Naive thymus-derived CD8-positive, alpha-beta T cell (primary cell): ENCODE results near the gene AP3D1. TPM values are rescaled to one million over a fixed set of nuclear protein-coding genes. Genes with fewer than 3 reads are reported as not detected.

Experiments used
- ATAC-seq, 2 donors: fragments of 150-1000 bp; cut with Tn5 transposase in 1 of 2; sonication (Bioruptor Pico), chemical (Tn5 transposase) in 1 of 2; 1 replicate in 1 of 2; 2 replicates in 1 of 2; pipeline ENCODE4 v1.10.0; 2021; ENCODE audit warnings: mild to moderate bottlenecking in 2 of 2, moderate library complexity in 2 of 2
- POLR2A ChIA-PET: fragments of 350-600 bp; sonication (Branson Sonifier 250); formaldehyde crosslinking; loops from one replicate; lab custom pipeline; 2021; ENCODE audit warnings: antibody characterized with exemption; lab: Charles Lee
- DNase-seq, 10 donors: peaks; one replicate each; pipeline versions ENCODE4 v3.0.0 to v3.0.0-alpha.2; 2020 to 2022
- H3K27ac Mint-ChIP-seq, 10 donors: one replicate each; pipeline ENCODE4 v1.8.0; 2020 to 2022; ENCODE audit warnings: mild to moderate bottlenecking in 10 of 10, mixed read lengths in 10 of 10, moderate library complexity in 4 of 10, inconsistent platforms in 1 of 10
- H3K27me3 Mint-ChIP-seq, 5 donors: one replicate each; pipeline ENCODE4 v1.8.0; 2021 to 2022; ENCODE audit warnings: mixed read lengths in 5 of 5
- H3K36me3 Mint-ChIP-seq, 3 donors: one replicate each; pipeline ENCODE4 v1.8.0; 2020 to 2022; ENCODE audit warnings: mixed read lengths in 3 of 3, mild to moderate bottlenecking in 2 of 3, inconsistent platforms in 1 of 3
- H3K4me1 Mint-ChIP-seq, 4 donors: one replicate each; pipeline ENCODE4 v1.8.0; 2021 to 2022; ENCODE audit warnings: mixed read lengths in 4 of 4
- H3K4me3 Mint-ChIP-seq, 10 donors: one replicate each; pipeline ENCODE4 v1.8.0; 2020 to 2022; ENCODE audit warnings: mild to moderate bottlenecking in 10 of 10, mixed read lengths in 10 of 10, moderate library complexity in 6 of 10, inconsistent platforms in 1 of 10
- H3K9me3 Mint-ChIP-seq, 9 donors: one replicate each; pipeline ENCODE4 v1.8.0; 2020 to 2022; ENCODE audit warnings: mixed read lengths in 9 of 9, mild to moderate bottlenecking in 3 of 9, inconsistent platforms in 1 of 9, moderate library complexity in 1 of 9
- polyA plus RNA-seq, 3 donors: library from polyadenylated mRNA; unstranded; fragments of 300-500 nt; fragmentation: Illumina TruSeq; gene quantifications; one replicate each; pipeline ENCODE4 v1.2.3, GENCODE V29; 2021
- total RNA-seq, 8 experiments: library from RNA in 2 of 8; stranded (reverse) in 2 of 8; gene quantifications; one replicate each; pipeline ENCODE4 v1.2.3 and lab custom pipeline; 2021 to 2026

Gene AP3D1
- total and polyA plus RNA-seq, 5 experiments from 2014 or later, result 12.8 to 83.2 (median 45.0) TPM

DNA sequence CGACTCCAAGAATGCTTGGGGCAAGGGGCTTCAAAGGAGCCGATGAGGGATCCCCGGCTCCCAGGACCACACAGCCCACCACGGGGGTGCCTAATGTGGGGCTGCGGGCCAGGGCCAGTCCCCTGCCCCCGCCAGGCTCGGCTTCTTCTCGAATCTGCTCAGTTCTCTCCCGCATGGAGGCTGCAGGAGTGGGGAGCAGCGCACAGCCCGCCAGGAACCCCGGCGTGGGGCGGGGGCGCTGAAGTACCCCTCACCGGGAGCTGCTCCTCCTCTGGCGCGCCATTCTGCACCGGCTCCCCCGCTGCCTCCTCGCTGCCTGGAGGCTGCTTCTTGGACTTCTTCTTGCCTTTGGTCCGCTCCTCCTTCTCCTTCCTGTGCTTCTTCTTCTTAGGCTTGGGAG is 39.9 kb downstream of the AP3D1 start:
- peaks cover 6 to 12% (median 10%) of the 10 kb centered on the region in 4 donors for H3K4me1 Mint-ChIP-seq
- no peak for DNase-seq
- H3K9me3 Mint-ChIP-seq, result no peaks in the 10 kb centered on the region
- POLR2A ChIA-PET, result no interaction called here
- ATAC-seq, result no peak
- no peaks in the 10 kb centered on the region for H3K27me3 Mint-ChIP-seq
- H3K27ac Mint-ChIP-seq, result no peak overlapping the region
- H3K4me3 Mint-ChIP-seq, result no peak overlapping the region
- peaks cover 0 to 67% (median 19%) of the 10 kb centered on the region in 3 donors for H3K36me3 Mint-ChIP-seq

- Mint-ChIP-seq H3K27ac (no peak overlapping the region), H3K36me3 (peaks cover 0 to 69% (median 23%) of the 10 kb centered on the region in 3 donors), H3K4me3 (no peak overlapping the region), H3K27me3 (no peaks in the 10 kb centered on the region), H3K9me3 (peaks cover 0 to 2% (median 0%) of the 10 kb centered on the region in 9 donors), H3K4me1 (peaks cover 6 to 12% (median 10%) of the 10 kb centered on the region in 4 donors)
- POLR2A ChIA-PET, result no interaction called here
- DNase-seq (no peak), ATAC-seq (no peak)
Observed at GRCh38 chr19:2110822-2111221, 40.5 kb downstream of the AP3D1 start.

GRCh38 chr19:2109046-2109864 is 42.1 kb downstream of the AP3D1 start:
- H3K4me3 Mint-ChIP-seq, result no peak overlapping the region
- H3K36me3 Mint-ChIP-seq, result peaks cover 6 to 69% (median 34%) of the 10 kb centered on the region in 3 donors
- peak overlapping the region in 1 of 10 donors; percentile 41 for H3K27ac Mint-ChIP-seq
- ATAC-seq (no peak), DNase-seq (no peak)
- H3K27me3 Mint-ChIP-seq, result no peaks in the 10 kb centered on the region
- peaks cover 0 to 13% (median 3%) of the 10 kb centered on the region in 9 donors for H3K9me3 Mint-ChIP-seq
- peaks cover 7 to 12% (median 11%) of the 10 kb centered on the region in 4 donors for H3K4me1 Mint-ChIP-seq
- POLR2A ChIA-PET, result no interaction called here

DNA sequence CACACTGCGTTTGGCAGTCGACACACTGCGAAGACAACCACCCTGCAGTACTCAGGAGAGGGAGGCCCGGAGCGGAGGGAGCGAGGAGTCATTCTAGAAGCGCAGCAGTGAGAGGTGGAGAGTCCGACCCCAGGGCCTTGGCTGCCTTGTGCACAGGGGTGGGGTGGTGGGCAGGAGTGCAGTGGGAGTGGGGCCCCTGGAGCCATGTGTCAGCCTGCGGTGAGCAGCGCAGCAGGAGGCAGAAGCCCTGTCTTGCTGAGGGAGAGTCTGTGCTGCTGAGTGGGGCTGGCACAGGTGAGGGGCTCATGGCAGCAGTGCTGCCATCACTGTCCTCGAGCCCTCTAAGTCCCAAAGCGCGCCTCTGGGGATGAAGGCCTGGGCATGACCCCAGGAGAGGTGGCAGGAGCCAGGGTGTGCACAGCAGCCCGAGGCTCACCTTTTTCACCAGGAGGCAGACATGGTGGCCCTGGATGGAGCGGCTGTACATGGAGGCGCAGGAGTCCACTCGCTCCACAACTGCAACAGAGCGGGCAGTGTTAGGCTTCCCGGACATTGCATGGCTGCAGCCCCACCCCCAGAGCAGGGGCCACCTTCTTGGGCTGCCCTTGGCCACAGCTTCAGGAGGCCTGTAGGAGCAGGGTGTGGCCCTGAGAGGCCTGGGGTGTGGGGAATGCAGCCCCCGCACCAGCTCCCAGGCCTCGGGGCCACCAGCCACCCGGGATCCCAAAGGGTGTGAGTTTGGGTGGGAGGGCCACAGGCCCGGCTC is 42.9 kb downstream of the AP3D1 start:
- Mint-ChIP-seq H3K9me3 (peaks cover 0 to 19% (median 3%) of the 10 kb centered on the region in 9 donors), H3K36me3 (peaks cover 12 to 68% (median 30%) of the 10 kb centered on the region in 3 donors), H3K4me1 (peaks cover 9 to 13% (median 10%) of the 10 kb centered on the region in 4 donors), H3K4me3 (no peak overlapping the region), H3K27me3 (no peaks in the 10 kb centered on the region), H3K27ac (peak overlapping the region in 4 of 10 donors; percentile 7 to 85 (median 22))
- ATAC-seq (no peak), DNase-seq (no peak)
- POLR2A ChIA-PET, result interaction anchor here (0.6 kb wide), 1 partner anchor 30 kb away, joined by 5 read pairs; no protein-coding TSS in a partner anchor

DNA sequence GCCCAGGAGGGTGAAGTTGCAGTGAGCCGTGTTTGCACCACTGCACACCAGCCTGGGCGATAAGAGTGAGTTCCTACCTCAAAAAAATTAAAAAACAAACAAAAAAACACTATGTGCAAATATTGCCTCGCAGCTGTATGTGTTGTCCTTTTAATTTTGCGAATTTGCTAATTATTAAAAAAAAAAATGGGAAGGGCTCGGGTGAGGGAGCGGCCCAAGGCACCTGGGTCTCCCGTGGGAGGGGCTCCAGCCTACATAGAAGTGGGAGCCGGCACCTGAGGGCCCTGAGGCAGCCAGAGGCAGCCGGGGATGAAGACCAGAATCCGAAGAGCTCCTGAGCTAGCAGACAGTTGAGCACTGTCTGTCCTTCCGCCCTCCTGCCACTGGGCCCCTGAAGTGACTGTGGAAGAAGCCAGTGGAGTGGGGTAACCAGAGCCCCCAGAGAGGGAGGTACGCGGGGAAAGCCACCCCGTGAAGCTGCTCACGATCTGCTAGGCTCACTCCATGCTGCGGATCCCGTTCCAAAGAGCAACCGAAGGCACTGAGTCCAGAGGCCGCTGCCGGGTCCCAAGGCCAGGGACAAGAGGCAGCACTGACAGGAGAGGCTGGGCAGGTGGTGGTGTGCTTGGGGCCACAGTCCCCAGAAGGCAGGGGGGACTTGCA is 48.2 kb downstream of the AP3D1 start:
- no peak overlapping the region for H3K27ac Mint-ChIP-seq
- no peak for ATAC-seq
- H3K4me1 Mint-ChIP-seq, result peaks cover 0 to 13% (median 7%) of the 10 kb centered on the region in 4 donors
- H3K27me3 Mint-ChIP-seq, result no peaks in the 10 kb centered on the region
- H3K9me3 Mint-ChIP-seq, result peaks cover 0 to 19% (median 3%) of the 10 kb centered on the region in 9 donors
- peaks cover 12 to 61% (median 30%) of the 10 kb centered on the region in 3 donors for H3K36me3 Mint-ChIP-seq
- POLR2A ChIA-PET, result interaction anchor here (0.6 kb wide), 2 partner anchors 27 to 1065 kb away, joined by 4 to 7 read pairs; no protein-coding TSS in a partner anchor
- H3K4me3 Mint-ChIP-seq, result no peak overlapping the region
- no peak for DNase-seq

DNA sequence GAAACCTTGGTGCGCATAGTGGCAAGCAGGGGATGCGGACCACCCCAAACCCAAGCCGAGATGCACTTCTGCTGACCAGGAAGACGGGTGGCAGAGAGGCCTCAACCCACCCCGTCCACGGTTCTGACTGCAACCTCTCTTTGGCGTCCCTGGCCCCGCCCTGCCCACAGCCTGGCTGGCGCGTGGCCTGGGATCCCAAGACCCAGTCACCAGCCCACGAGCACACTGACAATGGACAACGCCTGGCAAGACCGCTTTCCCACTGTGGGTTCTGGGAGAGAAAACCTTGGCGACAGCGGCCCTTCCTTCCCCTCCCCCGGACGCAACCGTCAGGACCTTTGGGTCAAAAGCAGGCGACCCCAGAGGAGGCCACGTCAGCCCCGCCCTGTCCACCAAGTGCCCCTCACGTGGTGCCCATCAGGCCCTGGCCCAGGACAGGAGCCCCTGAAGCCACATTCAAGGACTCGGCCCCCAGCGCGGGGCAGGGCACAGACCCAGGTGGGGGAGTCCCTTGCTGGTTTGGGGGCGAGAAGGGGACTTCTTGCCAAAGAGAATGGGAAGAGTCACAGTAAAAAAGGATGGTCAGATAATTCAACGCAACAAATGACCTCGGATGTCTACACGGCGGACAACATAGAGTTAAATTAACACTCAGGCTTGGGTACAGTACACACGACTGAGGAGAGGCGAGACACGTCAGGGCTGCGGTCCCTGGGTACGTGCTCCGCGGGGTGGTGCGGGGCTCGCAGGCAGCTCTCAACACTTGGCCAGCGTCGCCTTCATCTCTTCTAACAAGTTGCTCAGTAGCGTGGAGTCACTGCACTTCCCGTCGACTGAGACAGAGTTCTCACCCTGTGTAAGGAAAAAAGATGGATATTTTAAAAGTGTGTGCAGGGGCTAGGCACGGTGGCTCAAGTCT is 49.7 kb downstream of the AP3D1 start:
- Mint-ChIP-seq H3K27ac (peak overlapping the region in 5 of 10 donors; percentile 32 to 88 (median 47)), H3K36me3 (peaks cover 12 to 46% (median 20%) of the 10 kb centered on the region in 3 donors), H3K27me3 (no peaks in the 10 kb centered on the region), H3K4me1 (peaks cover 2 to 15% (median 10%) of the 10 kb centered on the region in 4 donors), H3K4me3 (peak overlapping the region in 1 of 10 donors; percentile 34), H3K9me3 (peaks cover 0 to 19% (median 3%) of the 10 kb centered on the region in 9 donors)
- DNase-seq (peak in 1 of 10 donors; percentile 57), ATAC-seq (no peak)
- POLR2A ChIA-PET, result interaction anchor here (0.6 to 0.7 kb wide), 2 partner anchors 52 to 82 kb away, joined by 3 read pairs; no protein-coding TSS in a partner anchor

- H3K27me3 Mint-ChIP-seq, result peaks cover 0 to 1% (median 0%) of the 10 kb centered on the region in 5 donors
- DNase-seq, result no peak
- no peak overlapping the region for H3K27ac Mint-ChIP-seq
- H3K4me1 Mint-ChIP-seq, result peaks cover 2 to 14% (median 10%) of the 10 kb centered on the region in 4 donors
- H3K9me3 Mint-ChIP-seq, result peaks cover 0 to 18% (median 4%) of the 10 kb centered on the region in 9 donors
- POLR2A ChIA-PET, result no interaction called here
- peaks cover 10 to 36% (median 12%) of the 10 kb centered on the region in 3 donors for H3K36me3 Mint-ChIP-seq
- no peak overlapping the region for H3K4me3 Mint-ChIP-seq
- ATAC-seq, result no peak
Observed at GRCh38 chr19:2100719-2101061, 50.7 kb downstream of the AP3D1 start.

DNA sequence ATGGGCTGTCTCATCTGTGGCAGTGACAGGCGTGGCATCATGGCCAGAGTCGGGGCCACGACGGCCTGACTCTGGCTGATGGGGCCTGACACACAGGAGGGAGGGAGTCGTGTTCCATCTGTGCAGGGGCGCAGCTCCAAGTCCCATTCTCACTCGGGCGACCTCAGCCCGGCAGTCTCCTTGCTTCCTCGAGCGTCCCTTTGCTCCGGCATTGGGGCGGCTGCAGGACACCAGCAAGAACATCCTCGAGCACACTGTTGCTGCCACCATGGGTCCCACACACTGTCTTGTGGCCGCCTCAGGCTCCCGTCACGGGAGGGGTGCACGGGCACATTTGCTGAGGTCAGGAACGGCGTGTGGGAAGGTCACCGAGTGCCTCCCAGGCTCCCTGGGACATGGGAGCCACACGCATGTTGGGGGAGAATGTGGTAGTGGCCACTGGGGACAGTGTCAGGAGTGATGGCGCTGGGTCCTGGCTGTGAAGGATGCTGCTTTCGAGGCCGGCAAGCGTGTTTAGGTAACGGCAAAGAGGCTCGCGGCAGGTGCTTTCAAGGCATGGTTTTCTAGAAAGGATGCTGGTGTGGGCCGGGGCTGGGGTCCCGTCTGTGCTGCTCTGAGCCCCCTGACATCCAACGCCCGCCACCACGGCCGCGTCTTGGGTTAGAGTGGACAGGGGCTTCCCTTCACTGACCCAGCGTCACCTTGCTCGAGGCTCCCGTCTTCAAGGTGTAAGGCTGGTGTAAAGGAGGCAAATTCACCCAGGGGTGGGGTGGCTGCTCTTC is 51.2 kb downstream of the AP3D1 start:
- H3K9me3 Mint-ChIP-seq, result peaks cover 0 to 14% (median 1%) of the 10 kb centered on the region in 9 donors
- H3K4me1 Mint-ChIP-seq, result peaks cover 3 to 16% (median 11%) of the 10 kb centered on the region in 4 donors
- H3K4me3 Mint-ChIP-seq, result no peak overlapping the region
- DNase-seq, result no peak
- H3K27ac Mint-ChIP-seq, result peak overlapping the region in 1 of 10 donors; percentile 46
- no peak for ATAC-seq
- peaks cover 0 to 1% (median 0%) of the 10 kb centered on the region in 5 donors for H3K27me3 Mint-ChIP-seq
- POLR2A ChIA-PET, result no interaction called here
- H3K36me3 Mint-ChIP-seq, result peaks cover 4 to 30% (median 7%) of the 10 kb centered on the region in 3 donors

- POLR2A ChIA-PET, result no interaction called here
- peaks cover 0 to 6% (median 1%) of the 10 kb centered on the region in 9 donors for H3K9me3 Mint-ChIP-seq
- no peak overlapping the region for H3K27ac Mint-ChIP-seq
- H3K4me1 Mint-ChIP-seq, result peaks cover 12 to 24% (median 15%) of the 10 kb centered on the region in 4 donors
- peaks cover 0 to 1% (median 0%) of the 10 kb centered on the region in 5 donors for H3K27me3 Mint-ChIP-seq
- DNase-seq, result peak in 1 of 10 donors; percentile 52
- no peak for ATAC-seq
- H3K4me3 Mint-ChIP-seq, result no peak overlapping the region
- peaks cover 0 to 28% (median 5%) of the 10 kb centered on the region in 3 donors for H3K36me3 Mint-ChIP-seq
Observed at GRCh38 chr19:2099054-2099501, 52.3 kb downstream of the AP3D1 start.

DNA sequence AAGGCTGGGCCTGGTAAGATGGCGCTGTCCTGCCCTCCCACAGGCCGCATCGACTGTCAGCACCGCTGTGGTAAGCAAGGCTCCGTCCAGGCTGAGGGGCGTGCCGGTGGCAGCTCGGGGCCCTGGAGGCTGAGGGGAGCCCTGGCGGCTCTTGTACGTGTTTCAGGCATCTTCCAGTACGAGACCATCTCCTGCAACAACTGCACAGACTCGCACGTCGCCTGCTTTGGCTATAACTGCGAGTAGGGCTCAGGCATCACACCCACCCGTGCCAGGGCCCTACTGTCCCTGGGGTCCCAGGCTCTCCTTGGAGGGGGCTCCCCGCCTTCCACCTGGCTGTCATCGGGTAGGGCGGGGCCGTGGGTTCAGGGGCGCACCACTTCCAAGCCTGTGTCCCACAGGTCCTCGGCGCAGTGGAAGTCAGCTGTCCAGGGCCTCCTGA is 53.5 kb downstream of the AP3D1 start:
- POLR2A ChIA-PET, result interaction anchor here (0.9 to 7.2 kb wide), 4 partner anchors 13 to 156 kb away, joined by 3 to 173 read pairs (median 4); no protein-coding TSS in a partner anchor
- ATAC-seq, result no peak
- H3K27ac Mint-ChIP-seq, result peak overlapping the region in 1 of 10 donors; percentile 79
- H3K36me3 Mint-ChIP-seq, result peaks cover 0 to 31% (median 2%) of the 10 kb centered on the region in 3 donors
- H3K4me1 Mint-ChIP-seq, result peaks cover 13 to 28% (median 24%) of the 10 kb centered on the region in 4 donors
- peak in 1 of 10 donors; percentile 63 for DNase-seq
- H3K9me3 Mint-ChIP-seq, result peaks cover 0 to 2% (median 0%) of the 10 kb centered on the region in 9 donors
- peak overlapping the region in 5 of 10 donors; percentile 11 to 97 (median 44) for H3K4me3 Mint-ChIP-seq
- H3K27me3 Mint-ChIP-seq, result peaks cover 0 to 1% (median 0%) of the 10 kb centered on the region in 5 donors
